Endothelial cell (in vitro differentiated cells): ENCODE measurements around the gene SORCS2. TPM values are rescaled to one million over a fixed set of nuclear protein-coding genes. Genes with fewer than 3 reads are reported as not detected.

Experiments used
- DNase-seq: peaks from one replicate; pipeline ENCODE4 v3.0.0; 2021; ENCODE audit warnings: low spot score
- H3K27ac Mint-ChIP-seq: one replicate; pipeline ENCODE4 v1.8.0; 2021; ENCODE audit warnings: mixed read lengths, inconsistent platforms; ENCODE audit not compliant: unreplicated experiment
- H3K27me3 Mint-ChIP-seq: one replicate; pipeline ENCODE4 v1.8.0; 2021; ENCODE audit warnings: mild to moderate bottlenecking, moderate library complexity, mixed read lengths, inconsistent platforms; ENCODE audit not compliant: unreplicated experiment
- H3K36me3 Mint-ChIP-seq: one replicate; pipeline ENCODE4 v1.8.0; 2021; ENCODE audit warnings: mild to moderate bottlenecking, low read depth, mixed read lengths, inconsistent platforms; ENCODE audit not compliant: unreplicated experiment
- H3K4me1 Mint-ChIP-seq: one replicate; pipeline ENCODE4 v1.8.0; 2021; ENCODE audit warnings: mild to moderate bottlenecking, mixed read lengths, inconsistent platforms; ENCODE audit not compliant: unreplicated experiment
- H3K4me3 Mint-ChIP-seq: one replicate; pipeline ENCODE4 v1.8.0; 2021; ENCODE audit warnings: mild to moderate bottlenecking, mixed read lengths, inconsistent platforms; ENCODE audit not compliant: unreplicated experiment
- H3K9me3 Mint-ChIP-seq: one replicate; pipeline ENCODE4 v1.8.0; 2021; ENCODE audit warnings: mixed read lengths, inconsistent platforms; ENCODE audit not compliant: unreplicated experiment
- CTCF ChIP-seq: fragments of 200-600 bp; sonication (generic); IDR thresholded peaks from one replicate; pipeline ENCODE4 v1.5.0; 2021; ENCODE audit warnings: antibody characterized with exemption; ENCODE audit not compliant: unreplicated experiment
- total RNA-seq: library from RNA; stranded (reverse); fragmentation: NEBNext Ultra II Directional; extraction: Animal tissue kit (Norgen Biotek cat#: 25700); gene quantifications from one replicate; pipeline ENCODE4 v1.2.1, GENCODE V29; 2021; ENCODE audit not compliant: unreplicated experiment

Gene SORCS2
- total RNA-seq, 1 donor from 2014 or later: 1.3 TPM

GRCh38 chr4:7226439-7226838 lies 34.1 kb downstream of the SORCS2 start:
- no peak for DNase-seq
- TF ChIP-seq CTCF: no peak
- H3K27me3 Mint-ChIP-seq: peaks cover 10% of the 10 kb centered on the region
- H3K36me3 Mint-ChIP-seq: no peaks in the 10 kb centered on the region
- H3K4me1 Mint-ChIP-seq: no peaks in the 10 kb centered on the region
- no peak overlapping the region for H3K4me3 Mint-ChIP-seq
- no peaks in the 10 kb centered on the region for H3K9me3 Mint-ChIP-seq
- no peak overlapping the region for H3K27ac Mint-ChIP-seq

GRCh38 chr4:7227008-7227407 lies 34.7 kb downstream of the SORCS2 start:
- Mint-ChIP-seq H3K9me3 (no peaks in the 10 kb centered on the region), H3K36me3 (no peaks in the 10 kb centered on the region), H3K4me3 (no peak overlapping the region), H3K27me3 (peaks cover 10% of the 10 kb centered on the region), H3K4me1 (no peaks in the 10 kb centered on the region), H3K27ac (no peak overlapping the region)
- TF ChIP-seq CTCF: no peak
- no peak for DNase-seq

- no peak for TF ChIP-seq CTCF
- Mint-ChIP-seq H3K36me3 (no peaks in the 10 kb centered on the region), H3K4me3 (no peak overlapping the region), H3K27me3 (peaks cover 10% of the 10 kb centered on the region), H3K27ac (no peak overlapping the region), H3K4me1 (no peaks in the 10 kb centered on the region), H3K9me3 (no peaks in the 10 kb centered on the region)
- no peak for DNase-seq
Measured at GRCh38 chr4:7228734-7229133, 36.4 kb downstream of the SORCS2 start.

- no peak overlapping the region for H3K27ac Mint-ChIP-seq
- no peaks in the 10 kb centered on the region for H3K36me3 Mint-ChIP-seq
Measured at GRCh38 chr4:7232061-7232650, 39.8 kb downstream of the SORCS2 start.

More at GRCh38 chr4:7232061-7232650, 39.8 kb downstream of the SORCS2 start:
- Mint-ChIP-seq H3K4me1 (no peaks in the 10 kb centered on the region), H3K27me3 (peaks cover 15% of the 10 kb centered on the region), H3K4me3 (no peak overlapping the region), H3K9me3 (no peaks in the 10 kb centered on the region)
- no peak for TF ChIP-seq CTCF
- no peak for DNase-seq
